Kidney epithelial cell (primary cell): ENCODE results near the gene NAPSA. TPM values are rescaled to one million over a fixed set of nuclear protein-coding genes. Genes with fewer than 3 reads are reported as not detected.

Source experiments
- DNase-seq: peaks from one replicate; pipeline ENCODE4 v3.0.0-alpha.2; 2010; ENCODE audit warnings: low read depth
- H3K27me3 ChIP-seq: 2 replicates; pipeline ENCODE4 v1.6.0; 2011; ENCODE audit warnings: low read length; ENCODE audit not compliant: control insufficient read depth, insufficient read depth
- H3K36me3 ChIP-seq: 2 replicates; pipeline ENCODE4 v1.5.1; 2011; ENCODE audit warnings: low read length; ENCODE audit not compliant: control insufficient read depth, insufficient read depth
- H3K4me3 ChIP-seq: 2 replicates; pipeline ENCODE4 v1.5.1; 2011; ENCODE audit warnings: low read depth, mild to moderate bottlenecking, control low read depth, low read length
- CTCF ChIP-seq: IDR thresholded peaks from 2 replicates; pipeline ENCODE4 v1.5.1; 2011; ENCODE audit warnings: mild to moderate bottlenecking, moderate library complexity, low read length, control low read depth, inconsistent platforms; ENCODE audit not compliant: insufficient read depth, poor library complexity, severe bottlenecking
- total RNA-seq: library from RNA; depleted of rRNA; stranded (reverse); fragments of >200 nt; gene quantifications from 2 replicates; pipeline ENCODE4 v1.2.3, GENCODE V29; 2015

NAPSA gene
- total RNA-seq, 1 donor from 2014 or later, result 1.8 TPM

GRCh38 chr19:50334741-50335421, 30.6 kb downstream of the NAPSA start:
- no peak for TF ChIP-seq CTCF
- DNase-seq, result no peak
- Histone ChIP-seq H3K27me3 (peaks cover 26% of the 10 kb centered on the region), H3K36me3 (no peaks in the 10 kb centered on the region), H3K4me3 (no peak overlapping the region)

- Histone ChIP-seq H3K4me3 (peak overlapping the region; percentile 43), H3K36me3 (no peaks in the 10 kb centered on the region), H3K27me3 (peaks cover 35% of the 10 kb centered on the region)
- DNase-seq, result no peak
- no peak for TF ChIP-seq CTCF
Measured at GRCh38 chr19:50333737-50334617, 31.5 kb downstream of the NAPSA start.

GRCh38 chr19:50333235-50333736, 32.2 kb downstream of the NAPSA start:
- no peak for TF ChIP-seq CTCF

GRCh38 chr19:50332244-50333038, 33.0 kb downstream of the NAPSA start:
- H3K27me3 ChIP-seq, result peaks cover 46% of the 10 kb centered on the region
- DNase-seq, result no peak
- no peaks in the 10 kb centered on the region for H3K36me3 ChIP-seq
- TF ChIP-seq CTCF, result no peak
- peak overlapping the region; percentile 15 for H3K4me3 ChIP-seq

More at GRCh38 chr19:50333235-50333736, 32.2 kb downstream of the NAPSA start:
- Histone ChIP-seq H3K4me3 (peak overlapping the region; percentile 43), H3K27me3 (peaks cover 39% of the 10 kb centered on the region), H3K36me3 (no peaks in the 10 kb centered on the region)
- peak; percentile 42 for DNase-seq

GRCh38 chr19:50331994-50332243, 33.5 kb downstream of the NAPSA start:
- no peak for TF ChIP-seq CTCF
- H3K36me3 ChIP-seq, result no peaks in the 10 kb centered on the region
- H3K27me3 ChIP-seq, result peaks cover 51% of the 10 kb centered on the region
- no peak for DNase-seq
- H3K4me3 ChIP-seq, result no peak overlapping the region
